K562 (cell line): ENCODE results near the gene FIZ1. TPM values are rescaled to one million over a fixed set of nuclear protein-coding genes. Genes with fewer than 3 reads are reported as not detected.
A peak's percentile ranks its signal among the peaks of the same experiment; 100 is the strongest.

ENCODE experiments used
- CBX1 ChIP-seq: sonication (generic); IDR thresholded peaks from 2 replicates; pipeline ENCODE4 v1.6.1; 2016; ENCODE audit warnings: antibody characterized with exemption, low read depth, mild to moderate bottlenecking
- GABPA ChIP-seq: fragments of 200-800 bp; sonication (Bioruptor generic); conservative IDR thresholded peaks from 2 replicates; pipeline ENCODE4 v1.6.1; 2016; ENCODE audit warnings: low read depth, missing genetic modification characterization, missing compliant biosample characterization
- PHF8 ChIP-seq: fragments of 200-600 bp; sonication (generic); IDR thresholded peaks from 2 replicates; pipeline ENCODE4 v1.6.1; 2012; ENCODE audit warnings: mixed run types, mild to moderate bottlenecking, inconsistent platforms, low read length, moderate library complexity, borderline replicate concordance
- PKNOX1 ChIP-seq: fragments of 450-650 bp; IDR thresholded peaks from 2 replicates; pipeline ENCODE4 v1.6.1; 2016
- RBM17 ChIP-seq: fragments of 200-400 bp; formaldehyde crosslinking; IDR thresholded peaks from 2 replicates; pipeline ENCODE4 v1.6.1; 2017; ENCODE audit warnings: low read depth, mild to moderate bottlenecking, low read length, borderline replicate concordance
- SIX5 ChIP-seq, 2 experiments: IDR thresholded peaks; 2 replicates each; pipeline ENCODE4 v1.6.1; 2011; ENCODE audit warnings: low read length in 2 of 2, borderline replicate concordance in 1 of 2, low read depth in 1 of 2, mild to moderate bottlenecking in 1 of 2, moderate library complexity in 1 of 2; ENCODE audit not compliant: insufficient read depth in 1 of 2
- TFAM ChIP-seq: fragments of 250-450 bp; sonication (Bioruptor Pico); conservative IDR thresholded peaks from 2 replicates; pipeline ENCODE4 v1.5.0; 2021; ENCODE audit warnings: mild to moderate bottlenecking, moderate library complexity
- TRIM24 ChIP-seq, 2 experiments: fragments of 450-650 bp; IDR thresholded peaks; 2 replicates each; pipeline ENCODE4 v1.6.1; 2016
- ZBTB40 ChIP-seq, 2 experiments: fragments of 450-650 bp in 1 of 2; sonication (generic) in 1 of 2; formaldehyde crosslinking in 1 of 2; IDR thresholded peaks; 2 replicates each; pipeline versions ENCODE4 v1.7.1 to v1.9.0; 2016 to 2022; ENCODE audit warnings: inconsistent platforms in 1 of 2, mild to moderate bottlenecking in 1 of 2, missing genetic modification reagents in 1 of 2
- ZBTB43 ChIP-seq: sonication (generic); formaldehyde crosslinking; IDR thresholded peaks from 2 replicates; pipeline ENCODE4 v1.8.0; 2023; ENCODE audit warnings: mild to moderate bottlenecking, missing genetic modification reagents
- ZNF197 ChIP-seq: fragments of 200-800 bp; sonication (Bioruptor generic); IDR thresholded peaks from 2 replicates; pipeline ENCODE4 v1.6.1; 2016; ENCODE audit warnings: low read depth, missing genetic modification characterization, missing compliant biosample characterization
- ZNF778 ChIP-seq: fragments of 450-650 bp; formaldehyde crosslinking; IDR thresholded peaks from 2 replicates; pipeline ENCODE4 v1.4.0; 2020; ENCODE audit warnings: mild to moderate bottlenecking, moderate library complexity
- polyA plus RNA-seq, 8 experiments: library from polyadenylated mRNA; depleted of rRNA in 4 of 8; stranded (reverse) in 5 of 8; unstranded in 3 of 8; fragments of >200 nt; fragmentation: Nextera tagmentation in 2 of 8; fragmentation: Illumina TruSeq in 1 of 8; extraction: Ambion mirVana in 2 of 8; extraction: Trizol in 1 of 8; gene quantifications; 2 replicates each; pipeline versions ENCODE4 v1.2.1 to v1.2.3, GENCODE V29; 2011 to 2014; ENCODE audit warnings: inconsistent platforms in 1 of 8, missing spikeins in 1 of 8
- total RNA-seq, 7 experiments: library from RNA; depleted of rRNA in 6 of 7; stranded (reverse); fragments of >200 nt in 6 of 7; fragmentation: Illumina TruSeq in 2 of 7; extraction: Trizol in 2 of 7; gene quantifications; 2 replicates each; pipeline versions ENCODE4 v1.2.1 to v1.2.3, GENCODE V29; 2011 to 2021; ENCODE audit warnings: low replicate concordance in 1 of 7

Gene FIZ1
- total and polyA plus RNA-seq, 9 of the 15 experiments (the other 6 are each of a cell fraction or from before 2014, with no cell fraction given), result 0.79 to 17.5 (median 5.5) TPM

GRCh38 chr19:55580628-55581144 is 18.6 kb downstream of the FIZ1 start, which contains the start of gene ZNF579 (continued):
- TF ChIP-seq ZBTB40 (IDR thresholded peaks at IDR 0.05), result peak; percentile 96
- TF ChIP-seq ZBTB40 (CRISPR knock-in tag; IDR thresholded peaks at IDR 0.05), result no peak
- TF ChIP-seq PHF8, result peak; percentile 70; the same call in 1 of the 2 replicates
- TF ChIP-seq PKNOX1, result no peak
- no peak for TF ChIP-seq ZNF778 (CRISPR knock-in tag)
- TF ChIP-seq TFAM (CRISPR knock-in tag), result no peak
- no peak; a peak in 1 of 4 replicates for TF ChIP-seq SIX5 (IDR thresholded peaks at IDR 0.05; ENCODE audit: borderline replicate concordance in 1 of 2, insufficient read depth in 1 of 2, low read depth in 1 of 2, low read length in 2 of 2)
- TF ChIP-seq CBX1, result peak; percentile 24; the same call in 1 of the 2 replicates
- peak in 1 of 2 experiments; percentile 91; a peak in 2 of 4 replicates for TF ChIP-seq TRIM24 (IDR thresholded peaks at IDR 0.05)
- TF ChIP-seq RBM17, result no peak
- TF ChIP-seq ZNF197 (CRISPR knock-in tag), result no peak
- TF ChIP-seq ZBTB43 (CRISPR knock-in tag), result no peak
- peak; percentile 97 for TF ChIP-seq GABPA (tag)
